Hematopoietic multipotent progenitor cell treated with erythropoietin and hydrocortisone succinate and interleukin-3 and kit ligand, for 8 days (in vitro differentiated cells): ENCODE measurements around the gene ZNF334.

Source experiments
- DNase-seq: peaks from one replicate; pipeline ENCODE4 v3.0.0-alpha.2; 2015

Gene ZNF334

DNA sequence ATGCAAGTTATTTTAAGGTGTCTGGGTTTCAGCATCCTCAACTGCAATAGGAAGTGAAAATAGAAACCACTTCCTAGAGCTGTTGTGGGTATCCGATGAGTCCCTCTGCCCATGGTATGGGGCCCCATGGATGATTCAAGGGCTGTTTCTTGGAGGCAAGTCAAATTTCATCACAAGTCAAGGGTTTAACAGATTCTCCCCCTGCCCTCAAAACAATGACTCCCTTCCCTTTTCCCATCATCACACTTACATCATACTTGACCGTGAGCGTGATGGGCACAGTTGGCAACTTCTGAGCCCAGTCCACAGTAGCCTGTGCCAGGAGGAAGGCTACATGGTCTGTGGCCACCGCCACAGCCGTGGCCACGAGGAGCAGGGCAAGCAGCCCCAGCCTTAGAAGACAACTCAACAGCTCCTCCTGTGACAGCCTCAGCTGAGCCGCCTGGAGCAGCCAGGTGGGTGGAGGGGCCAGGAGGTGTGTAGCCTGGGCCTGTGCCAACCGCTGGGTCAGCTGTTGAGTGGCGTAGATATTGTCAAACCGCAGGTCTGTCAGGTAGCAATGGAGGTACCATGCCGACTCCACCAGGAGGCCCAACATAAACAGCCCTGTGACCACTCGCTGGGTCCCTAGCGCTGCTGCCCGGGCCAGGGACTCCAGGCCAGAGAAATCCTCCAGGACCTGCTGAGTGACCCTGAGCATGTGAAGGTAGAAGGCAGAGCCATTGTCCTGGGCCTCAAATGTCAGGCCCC is 31.9 kb upstream of the ZNF334 start:
- DNase-seq, result peak; percentile 12

- no peak for DNase-seq
These were observed 31.2 kb upstream of the ZNF334 start for GRCh38 chr20:46544576-46544975.

DNA sequence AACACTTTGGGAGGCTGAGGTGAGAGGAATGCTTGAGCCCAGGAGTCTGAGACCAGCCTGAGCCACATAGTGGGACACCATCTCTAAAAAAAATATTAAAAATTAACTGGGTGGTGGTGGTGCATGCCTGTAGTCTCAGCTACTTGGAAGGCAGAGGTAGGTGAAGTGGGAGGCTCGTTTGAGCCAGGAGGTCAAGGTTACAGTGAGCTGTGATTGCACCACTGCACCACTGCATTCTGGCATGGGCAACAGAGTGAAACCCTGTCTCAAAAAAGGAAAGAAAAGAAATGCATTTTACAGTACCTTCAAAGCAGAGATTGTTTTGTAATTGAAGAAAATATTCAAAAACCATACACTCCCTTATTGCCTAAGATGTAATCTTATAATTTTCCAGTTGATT is 30.6 kb upstream of the ZNF334 start:
- no peak for DNase-seq

DNA sequence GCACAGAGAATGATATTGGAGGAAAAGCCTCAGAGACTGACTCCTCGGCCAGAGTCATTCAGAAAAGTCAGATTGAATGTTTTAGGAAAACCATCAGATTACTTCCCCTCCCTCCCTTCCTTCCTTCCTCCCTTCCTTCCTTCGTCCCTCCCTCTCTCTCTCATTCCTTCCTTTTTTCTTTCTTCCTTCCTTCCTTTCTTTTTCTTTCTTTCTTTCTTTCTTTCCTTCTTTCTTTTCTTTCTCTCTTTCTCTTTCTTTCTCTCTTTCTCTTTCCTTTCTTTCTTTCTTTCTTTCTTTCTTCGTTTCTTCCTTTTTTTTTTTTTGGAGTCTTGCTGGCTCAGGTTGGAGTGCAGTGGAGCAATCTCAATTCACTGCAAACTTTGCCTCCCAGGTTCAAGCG is 29.7 kb upstream of the ZNF334 start:
- no peak for DNase-seq

DNA sequence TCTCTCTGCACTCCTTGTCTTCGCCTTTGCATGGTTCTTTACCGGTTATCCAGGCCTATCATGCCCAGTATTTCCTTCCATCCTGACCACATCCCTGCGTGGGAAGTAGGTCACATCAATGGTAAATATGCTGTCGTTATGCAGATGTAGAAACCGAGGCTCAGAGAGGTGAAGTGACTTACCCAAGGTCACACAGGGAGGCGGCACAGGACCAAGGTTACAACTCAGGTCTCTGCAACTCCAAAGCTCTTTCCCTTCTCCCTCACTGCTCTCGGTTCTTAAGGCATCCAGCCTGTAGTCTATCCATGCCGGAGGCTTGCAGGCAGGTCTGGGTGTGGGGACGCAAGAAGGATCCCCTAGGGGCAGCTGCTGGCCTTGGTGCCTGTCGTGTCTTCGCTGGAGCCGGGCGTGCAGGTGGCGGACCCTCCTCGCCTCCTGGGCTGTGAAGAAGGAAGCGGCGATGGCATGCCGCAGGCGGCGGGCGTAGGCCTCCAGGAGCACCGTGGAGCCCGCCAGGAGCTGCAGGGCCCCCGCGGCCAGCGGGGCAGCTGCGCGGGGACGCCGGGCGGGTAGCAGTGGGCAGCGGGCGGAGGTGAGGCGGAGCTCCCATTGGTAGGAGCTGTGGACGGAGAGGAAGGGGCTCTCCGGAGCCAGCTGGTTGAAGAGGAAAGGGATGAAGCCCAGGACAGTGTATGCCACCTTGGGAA is 28.0 kb upstream of the ZNF334 start:
- DNase-seq, result no peak

GRCh38 chr20:46539113-46539512 is 25.8 kb upstream of the ZNF334 start:
- DNase-seq, result no peak

DNA sequence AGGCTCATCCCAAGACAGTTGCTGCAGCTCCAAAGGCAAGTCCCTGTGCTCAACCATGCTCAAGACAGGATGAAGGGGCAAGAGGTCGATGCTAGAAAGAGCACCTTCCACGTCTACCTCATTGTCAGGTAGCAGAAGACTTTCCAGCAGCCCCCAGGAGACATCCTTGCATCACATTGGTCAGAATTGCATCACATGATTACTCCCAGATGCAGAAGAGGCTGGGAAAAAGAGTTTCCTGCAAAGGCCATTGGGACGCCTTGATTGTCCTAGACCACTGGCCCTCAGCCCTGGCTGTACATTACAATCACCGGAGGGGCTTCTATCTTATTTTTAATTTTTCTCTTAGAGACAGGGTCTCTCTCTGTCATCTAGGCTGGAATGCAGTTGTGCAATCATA is 17.3 kb upstream of the ZNF334 start:
- no peak for DNase-seq

- peak; percentile 28 for DNase-seq
These were observed 10.5 kb upstream of the ZNF334 start for GRCh38 chr20:46523696-46524328.

DNA sequence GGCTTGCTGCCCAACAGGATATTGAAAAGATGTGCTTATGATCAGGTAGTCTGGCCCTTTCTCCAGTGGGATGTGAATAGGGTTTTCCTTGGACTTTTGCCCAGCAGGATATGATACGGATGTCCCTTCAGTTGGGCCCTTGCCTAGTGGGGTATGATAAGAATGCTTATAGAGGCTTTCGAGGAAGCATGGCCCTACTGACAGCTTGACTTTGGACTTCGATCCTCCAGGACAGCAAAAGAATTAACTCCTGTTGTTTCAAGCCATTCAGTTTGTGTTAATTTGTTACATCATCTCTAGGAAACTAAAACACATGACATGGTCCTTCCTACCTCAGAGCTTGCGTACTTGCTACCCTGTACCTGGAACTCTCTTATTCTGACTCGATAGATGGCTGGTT is 9.7 kb upstream of the ZNF334 start:
- DNase-seq, result no peak

- peak; percentile 74 for DNase-seq
These were observed 7.7 kb upstream of the ZNF334 start for GRCh38 chr20:46520976-46521579.

- DNase-seq, result no peak
These were observed 7.2 kb upstream of the ZNF334 start for GRCh38 chr20:46520540-46520939.

DNA sequence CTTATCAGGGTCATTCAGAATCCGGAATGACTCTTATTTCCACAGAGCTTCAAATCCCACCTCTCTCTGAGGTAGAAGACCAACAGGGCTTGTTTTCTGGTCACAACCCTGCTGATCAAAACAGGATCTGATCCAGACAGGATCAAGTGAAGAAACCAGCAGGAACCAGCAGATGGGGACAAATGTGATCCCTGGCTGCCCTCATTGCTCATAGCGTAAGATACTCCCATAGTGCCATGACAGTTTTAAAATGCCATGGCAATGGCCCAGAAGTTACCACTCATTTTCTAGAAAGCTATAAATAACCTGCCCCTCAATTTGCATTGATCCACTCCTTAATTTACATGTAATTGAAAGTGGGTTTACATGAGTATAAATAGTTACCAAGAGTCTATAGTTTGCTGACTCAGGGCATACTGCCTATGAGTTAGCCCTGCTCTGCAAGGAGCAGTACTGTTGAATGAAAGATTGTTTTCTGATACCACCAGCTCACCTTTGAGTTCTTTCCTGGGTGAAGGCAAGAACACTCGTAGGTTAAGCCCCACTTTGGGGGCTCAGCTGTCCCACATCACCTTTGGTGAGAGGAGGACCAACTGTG is 6.2 kb upstream of the ZNF334 start:
- DNase-seq, result no peak

DNA sequence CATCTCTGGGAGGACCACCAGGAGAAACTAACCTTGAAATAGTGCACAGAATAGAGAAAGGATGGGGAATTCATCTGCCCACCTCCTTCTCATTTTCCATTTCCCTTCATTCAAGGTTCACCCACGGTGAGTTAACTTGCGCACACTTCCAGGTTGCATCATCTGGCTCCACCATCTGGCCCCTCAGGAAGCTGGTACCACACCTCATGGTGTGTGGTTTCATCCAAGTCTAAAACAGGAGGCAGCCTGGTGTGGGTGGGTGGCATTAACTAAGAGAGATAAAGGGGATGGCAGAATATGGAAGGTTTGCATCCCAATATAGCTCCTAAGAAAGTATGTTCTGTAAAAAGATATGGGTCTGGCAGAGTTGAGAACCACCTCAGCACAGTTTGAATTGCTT is 3.8 kb downstream of the ZNF334 start:
- DNase-seq, result no peak

DNA sequence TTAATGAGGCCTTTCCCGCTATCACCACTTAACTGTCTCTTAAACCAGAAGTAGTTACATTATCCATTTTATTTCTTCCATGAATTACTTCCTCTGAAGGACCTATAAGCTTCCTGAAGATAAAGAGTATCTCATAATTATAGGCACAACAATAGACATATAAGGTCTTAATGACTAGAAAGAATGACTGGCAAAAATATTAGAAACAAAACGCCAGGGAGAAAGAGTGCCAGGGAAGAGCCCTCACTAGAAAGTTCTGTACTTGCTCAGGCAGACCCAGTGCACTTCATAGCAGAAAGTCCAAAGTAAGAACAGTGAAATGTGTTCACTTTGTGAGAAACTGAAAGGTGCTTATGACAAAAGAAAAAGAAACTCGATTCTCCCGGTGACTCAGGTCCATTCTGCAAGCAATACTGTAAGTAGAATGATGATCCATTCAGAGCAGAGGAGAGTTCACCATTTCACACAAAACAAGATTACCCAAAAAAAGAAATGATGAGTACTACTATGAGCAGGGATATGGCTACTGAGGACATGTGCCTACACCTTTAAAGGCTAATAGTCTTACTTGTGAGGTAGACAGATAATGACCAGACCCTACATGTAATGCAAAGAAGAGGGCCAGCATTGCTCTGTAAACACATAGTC is 5.5 kb downstream of the ZNF334 start:
- no peak for DNase-seq

DNA sequence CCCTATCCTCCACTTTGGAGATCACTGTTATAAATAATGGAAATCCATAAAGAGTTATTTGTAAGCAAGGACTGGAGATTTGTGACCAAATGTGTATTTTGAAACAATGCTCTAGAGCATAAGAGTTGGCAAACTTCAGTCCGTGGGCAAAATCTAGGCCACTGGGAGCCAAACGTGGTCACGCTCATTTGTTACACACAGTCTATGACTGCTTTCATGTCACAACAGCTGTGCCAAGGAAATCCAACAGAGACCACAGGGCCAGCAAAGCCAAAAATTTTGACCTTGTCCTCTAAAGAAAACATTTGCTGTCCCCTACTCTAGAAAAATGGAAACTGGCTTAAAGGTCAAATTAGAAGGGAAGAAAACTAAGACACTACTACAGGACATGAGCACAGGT is 7.9 kb downstream of the ZNF334 start:
- DNase-seq, result no peak

GRCh38 chr20:46501961-46502360 is 11.4 kb downstream of the ZNF334 start:
- no peak for DNase-seq

GRCh38 chr20:46501337-46501942 is 11.9 kb downstream of the ZNF334 start:
- no peak for DNase-seq

DNA sequence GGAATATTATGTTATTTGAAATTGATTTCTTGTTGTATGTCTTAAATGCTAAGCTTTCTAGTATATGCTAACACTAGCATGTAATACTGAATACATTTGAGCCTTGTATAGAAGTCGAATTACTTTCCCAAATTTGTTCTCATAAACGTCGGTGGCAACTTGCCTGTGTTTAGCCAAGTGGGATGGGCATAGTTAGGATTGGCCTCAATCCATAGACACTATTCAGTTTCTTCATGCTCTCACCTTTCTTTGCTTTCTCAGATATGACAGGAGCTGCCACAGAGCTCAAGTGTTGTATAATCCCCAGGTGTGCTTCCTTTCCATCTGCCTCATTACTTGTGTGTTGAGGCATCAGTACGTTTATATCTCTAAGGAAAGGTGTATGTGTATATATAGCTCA is 19.3 kb downstream of the ZNF334 start:
- no peak for DNase-seq

DNA sequence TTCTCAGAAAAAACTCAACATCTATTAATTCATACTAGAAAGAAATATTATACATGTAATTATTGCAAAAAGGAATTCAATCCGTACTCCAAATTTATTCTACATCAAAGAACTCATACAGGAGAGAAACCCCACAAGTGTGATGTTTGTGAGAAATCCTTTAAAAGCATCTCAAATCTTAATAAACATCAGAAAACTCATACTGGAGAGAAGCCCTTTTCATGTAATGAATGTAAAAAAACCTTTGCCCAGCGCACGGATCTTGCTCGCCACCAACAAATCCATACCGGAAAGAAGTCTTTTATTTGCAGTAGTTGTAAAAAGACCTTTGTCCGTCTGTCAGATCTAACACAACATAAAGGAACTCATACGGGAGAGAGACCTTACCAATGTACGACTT is 22.0 kb downstream of the ZNF334 start:
- no peak for DNase-seq

- DNase-seq, result no peak
These were observed 24.9 kb downstream of the ZNF334 start for GRCh38 chr20:46488451-46488850.

DNA sequence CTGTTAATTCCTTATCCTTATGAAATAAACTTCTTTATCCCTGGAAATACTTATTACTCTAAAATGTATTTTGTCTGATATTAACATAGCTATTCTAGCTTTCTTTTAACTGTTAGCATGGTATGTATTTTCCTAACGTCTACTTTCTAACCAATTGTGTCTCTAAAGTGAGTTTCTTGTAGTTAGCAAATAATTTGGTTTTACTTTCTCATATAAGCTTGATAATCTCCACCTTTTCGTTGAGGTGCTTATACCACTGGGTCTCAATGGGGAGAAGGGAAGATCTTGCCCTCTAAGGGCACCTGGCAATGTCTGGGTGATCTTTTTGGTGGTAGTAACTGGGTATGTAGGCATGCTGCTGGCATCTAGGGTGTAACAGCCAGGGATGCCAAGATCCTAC is 25.7 kb downstream of the ZNF334 start:
- DNase-seq, result no peak

DNA sequence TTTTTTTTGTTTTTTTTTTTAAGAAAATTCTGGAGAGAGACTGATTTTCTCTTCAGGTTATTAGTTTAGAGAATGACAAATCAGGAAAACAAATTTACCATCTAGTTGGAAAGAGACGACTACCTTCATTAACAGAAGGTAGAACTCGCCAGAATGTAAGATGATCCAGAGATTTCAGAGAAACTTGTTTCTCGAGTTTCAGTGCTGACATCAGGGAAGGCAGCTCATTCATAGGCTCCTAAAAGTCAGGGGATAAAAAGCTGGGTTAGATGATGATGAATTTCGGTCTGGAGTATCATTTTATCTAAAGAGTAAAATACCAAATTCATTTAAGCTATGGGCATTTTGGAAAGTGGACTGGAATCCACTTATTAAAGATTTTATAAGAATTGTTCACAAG is 27.9 kb downstream of the ZNF334 start:
- DNase-seq, result no peak
